NCI-H1092 treated with DMSO at 0.1 percent for 48 hours (cell line): Measurements from ENCODE around the gene NPDC1.

Experiments
- DNase-seq: peaks from one replicate; lab custom pipeline; 2025; lab: John Stamatoyannopoulos, UW

The NPDC1 gene

DNA sequence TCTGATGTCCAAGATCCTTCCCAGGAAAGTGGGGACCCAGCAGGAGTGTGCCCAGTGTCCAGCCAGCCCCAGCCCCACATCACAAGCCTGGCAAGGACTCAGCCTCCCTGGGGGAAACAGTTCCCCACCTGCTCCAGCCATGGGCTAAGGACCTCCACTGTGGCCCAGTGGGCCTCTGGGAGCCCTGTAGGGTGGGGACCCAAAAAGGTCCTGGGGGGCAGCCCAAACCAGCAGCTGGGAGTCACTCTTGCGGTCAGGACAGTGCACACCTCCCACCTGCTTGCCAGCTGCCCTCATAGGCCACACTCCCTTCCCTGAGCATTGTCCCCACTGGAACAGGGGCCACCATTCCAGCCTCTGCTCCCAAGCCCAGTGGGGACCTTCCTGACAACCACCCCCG, 19.6 kb downstream of the NPDC1 start:
- no peak for DNase-seq

DNA sequence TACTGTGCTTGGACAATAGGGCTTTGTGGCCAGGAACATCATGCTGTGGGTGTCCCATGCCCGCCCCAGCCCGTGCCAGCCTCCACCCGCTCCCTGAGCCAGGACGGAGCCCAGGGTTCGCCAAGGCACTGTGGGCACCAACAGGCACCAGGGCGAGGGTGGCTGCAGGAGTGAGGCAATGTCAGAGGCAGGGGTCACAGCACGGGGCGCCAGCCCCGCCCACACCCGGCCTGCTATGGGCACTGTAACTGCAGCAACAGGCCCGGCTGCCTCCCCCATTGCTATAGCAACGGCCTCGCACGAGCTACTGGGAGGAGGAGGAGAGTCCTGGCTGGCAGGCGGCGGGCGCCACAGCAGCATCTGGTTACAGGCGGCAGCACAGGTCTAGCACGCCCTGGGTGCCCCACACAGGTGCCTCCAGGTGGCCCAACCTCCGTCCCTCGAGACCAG, 20.4 kb downstream of the NPDC1 start:
- peak; percentile 21 for DNase-seq

DNA sequence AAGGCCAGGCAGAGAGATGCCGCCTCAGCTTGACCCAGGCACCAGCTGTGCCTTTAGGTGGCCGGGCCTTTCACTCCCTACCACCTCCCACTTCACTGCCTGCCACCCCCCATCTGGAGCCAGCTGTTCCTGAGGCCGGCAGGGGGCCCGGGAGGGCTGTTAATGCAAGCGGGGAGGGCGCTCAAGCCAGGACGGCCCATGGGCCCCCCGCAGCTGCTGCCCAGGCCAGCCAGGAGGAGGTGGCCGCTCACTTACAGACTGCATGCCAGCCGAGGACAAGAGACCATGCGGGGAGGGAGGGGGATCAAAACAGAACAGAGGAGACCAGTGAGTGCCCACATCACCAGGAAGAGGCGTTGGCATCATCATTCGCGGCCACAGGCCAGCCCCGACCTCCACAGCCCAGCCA, 22.4 kb downstream of the NPDC1 start:
- no peak for DNase-seq

GRCh38 chr9:137023157-137023556, 22.8 kb downstream of the NPDC1 start:
- DNase-seq = no peak

DNA sequence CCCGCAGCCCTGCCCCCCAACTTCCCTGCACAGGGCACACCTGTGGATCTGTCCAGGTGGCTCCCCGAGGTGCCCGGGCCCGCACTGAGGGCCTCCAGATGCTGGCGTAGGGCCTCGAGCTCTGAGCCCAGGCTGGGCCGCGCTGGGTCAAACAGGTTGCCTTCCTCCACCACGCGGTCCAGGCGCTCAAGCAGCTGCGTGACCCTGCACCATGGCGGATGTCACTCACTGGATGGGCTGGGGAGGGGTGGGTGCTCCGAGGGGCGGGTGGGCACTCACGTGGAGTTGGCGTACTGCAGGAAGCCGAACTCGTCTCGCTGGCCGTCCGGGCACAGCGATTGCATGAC, 23.3 kb downstream of the NPDC1 start:
- no peak for DNase-seq

DNA sequence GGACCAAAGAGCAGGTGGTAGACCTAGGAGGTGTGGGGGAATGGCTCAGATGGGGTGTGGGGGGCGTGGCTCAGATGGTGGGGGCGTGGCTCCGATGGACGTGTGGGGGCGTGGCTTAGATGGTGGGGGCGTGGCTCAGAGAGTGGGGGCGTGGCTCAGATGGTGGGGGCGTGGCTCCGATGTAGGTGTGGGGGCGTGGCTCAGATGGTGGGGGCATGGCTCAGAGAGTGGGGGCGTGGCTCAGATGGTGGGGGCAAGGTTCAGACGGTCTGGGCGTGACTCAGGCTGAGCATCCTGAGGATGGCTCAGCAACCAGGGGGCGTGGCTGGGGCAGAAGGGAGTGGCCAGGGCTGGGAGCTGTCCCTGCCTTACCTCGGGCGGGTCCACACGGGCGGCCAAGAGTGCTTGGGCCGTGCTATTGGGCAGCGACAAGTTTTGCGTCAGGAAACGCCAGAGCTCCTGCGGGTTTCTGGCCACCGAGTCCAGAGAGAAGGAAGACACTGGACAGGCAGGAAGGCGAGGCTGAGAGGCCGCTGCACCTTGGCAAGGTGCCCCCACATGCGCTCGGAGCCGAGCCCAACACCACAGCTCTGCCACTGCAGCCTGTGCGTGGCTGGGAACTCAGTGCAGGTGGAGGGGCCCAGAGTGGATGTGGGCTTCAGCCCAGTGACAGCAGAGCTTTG, 23.9 kb downstream of the NPDC1 start:
- DNase-seq = no peak

- no peak for DNase-seq
Measured at GRCh38 chr9:137021568-137021978, 24.4 kb downstream of the NPDC1 start.

- DNase-seq = no peak
Measured at GRCh38 chr9:137020771-137021567, 25.0 kb downstream of the NPDC1 start.

DNA sequence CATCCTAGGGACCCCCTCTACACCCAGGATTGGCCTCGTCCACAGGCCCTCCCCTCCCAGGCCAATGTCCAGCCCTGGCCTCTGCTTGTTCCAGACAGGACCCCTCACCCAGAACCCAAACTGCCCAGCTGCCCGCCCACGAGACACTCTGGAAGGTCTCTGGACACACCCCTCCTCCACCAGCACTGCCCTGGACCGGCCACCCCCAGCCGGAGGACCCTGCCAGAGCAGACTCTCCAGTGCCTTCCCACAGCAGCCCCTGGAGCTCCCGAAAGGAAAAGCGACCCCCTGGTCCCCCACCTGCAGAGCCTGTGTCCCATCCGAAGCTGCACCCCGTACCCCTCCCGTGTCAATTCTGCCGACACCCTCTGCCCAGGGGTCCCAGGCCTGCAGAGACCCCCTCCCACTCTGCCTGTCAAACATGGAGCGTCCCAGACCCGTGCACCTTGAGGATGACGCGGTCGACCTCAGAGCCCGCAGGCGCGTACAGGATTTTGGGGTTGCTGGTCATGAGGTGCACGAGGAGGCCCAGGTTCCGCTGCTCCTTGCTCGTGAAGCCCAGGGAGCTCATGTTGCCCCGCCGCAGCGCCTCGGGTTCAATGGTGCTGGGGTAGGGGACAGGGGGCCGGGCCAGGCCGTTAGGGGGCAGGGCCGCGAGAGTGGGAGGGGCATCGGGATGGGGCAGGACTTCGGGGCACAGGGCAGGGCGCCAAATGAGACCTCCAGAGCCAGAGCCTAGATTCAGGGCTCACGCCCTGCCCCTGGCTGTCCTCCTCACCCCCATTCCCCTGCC, 25.9 kb downstream of the NPDC1 start:
- no peak for DNase-seq

DNA sequence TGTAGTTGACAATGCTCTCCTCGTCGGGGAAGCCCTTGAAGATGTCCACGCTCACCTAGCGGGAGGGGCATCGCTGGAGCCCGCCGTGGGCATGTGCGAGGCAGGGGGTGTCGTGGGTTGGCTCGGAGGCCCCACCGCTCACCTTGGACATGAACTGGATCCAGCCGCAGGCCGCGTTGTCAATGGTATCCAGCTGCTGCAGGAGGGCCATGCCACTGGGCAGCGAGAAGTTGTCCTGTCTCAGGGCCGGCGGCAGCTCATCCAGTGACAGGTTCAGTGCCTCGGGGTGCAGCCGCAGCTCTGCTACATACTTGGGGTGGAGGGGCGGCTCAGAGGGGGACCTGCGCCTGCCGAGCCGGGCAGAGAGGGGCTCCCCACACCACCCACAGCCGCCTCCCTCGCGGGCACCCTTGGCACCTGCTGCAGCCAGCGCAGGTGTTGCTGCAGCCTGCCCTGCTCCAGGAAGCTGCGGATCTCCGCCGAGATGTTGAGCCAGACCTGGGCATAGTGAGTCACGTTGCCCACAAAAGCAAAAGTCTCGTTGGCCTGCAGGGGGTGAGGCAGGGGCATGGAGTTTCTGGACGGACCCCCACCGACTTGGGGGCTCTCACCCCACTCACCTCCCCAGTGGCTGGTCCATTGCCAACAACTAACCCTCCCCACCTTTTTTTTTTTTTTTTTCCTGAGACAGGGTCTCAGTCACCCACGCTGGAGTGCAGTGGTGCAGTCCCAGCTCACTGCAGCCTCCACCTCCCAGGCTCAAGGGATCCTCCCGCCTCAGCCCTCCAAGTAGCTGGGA, 27.0 kb downstream of the NPDC1 start:
- no peak for DNase-seq

GRCh38 chr9:137017791-137018497, 28.0 kb downstream of the NPDC1 start:
- no peak for DNase-seq

- no peak for DNase-seq
Measured at GRCh38 chr9:137017071-137017470, 28.9 kb downstream of the NPDC1 start.

- no peak for DNase-seq
Measured at GRCh38 chr9:137016436-137016835, 29.5 kb downstream of the NPDC1 start.

GRCh38 chr9:137015976-137016375, 30.0 kb downstream of the NPDC1 start:
- DNase-seq = no peak

- no peak for DNase-seq
Measured at GRCh38 chr9:137015540-137015930, 30.4 kb downstream of the NPDC1 start.

DNA sequence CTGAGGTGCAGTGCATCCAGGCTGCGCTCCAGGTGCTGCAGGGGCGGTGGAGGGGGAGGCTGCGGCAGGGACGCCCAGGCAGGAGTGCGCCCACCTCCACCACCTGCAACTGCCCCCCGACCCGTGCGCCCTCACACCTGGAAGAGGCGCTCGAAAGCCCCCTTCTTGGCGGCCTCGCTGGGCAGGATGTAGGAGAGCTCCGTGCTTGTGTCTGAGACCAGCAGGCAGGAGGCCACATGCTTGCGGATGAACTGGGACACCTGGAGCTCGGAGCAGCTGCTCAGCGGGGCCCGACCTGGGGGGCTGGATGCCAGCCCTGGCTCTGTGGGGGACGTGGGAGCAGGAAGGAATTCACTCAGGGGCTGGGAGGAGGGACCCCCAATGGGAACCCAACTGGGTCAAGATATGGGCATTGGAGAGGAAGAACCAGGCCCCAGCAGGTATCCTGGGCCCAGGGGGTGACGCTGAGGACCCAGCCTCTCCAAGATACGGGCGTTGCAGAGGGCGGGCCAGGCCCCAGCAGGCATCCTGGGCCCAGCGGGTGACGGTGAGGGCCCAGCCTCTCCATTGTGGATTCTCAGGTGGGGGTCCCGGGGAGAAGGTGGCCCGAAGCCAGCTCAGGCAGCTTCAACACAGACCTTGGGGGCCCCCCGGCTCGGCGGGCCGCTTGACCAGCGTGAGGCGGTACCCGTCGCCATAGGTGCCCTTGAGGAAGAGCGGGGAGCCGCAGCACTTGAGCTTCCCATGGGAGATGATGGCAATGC, 31.0 kb downstream of the NPDC1 start:
- DNase-seq = no peak

GRCh38 chr9:137014166-137014565, 31.8 kb downstream of the NPDC1 start:
- no peak for DNase-seq

DNA sequence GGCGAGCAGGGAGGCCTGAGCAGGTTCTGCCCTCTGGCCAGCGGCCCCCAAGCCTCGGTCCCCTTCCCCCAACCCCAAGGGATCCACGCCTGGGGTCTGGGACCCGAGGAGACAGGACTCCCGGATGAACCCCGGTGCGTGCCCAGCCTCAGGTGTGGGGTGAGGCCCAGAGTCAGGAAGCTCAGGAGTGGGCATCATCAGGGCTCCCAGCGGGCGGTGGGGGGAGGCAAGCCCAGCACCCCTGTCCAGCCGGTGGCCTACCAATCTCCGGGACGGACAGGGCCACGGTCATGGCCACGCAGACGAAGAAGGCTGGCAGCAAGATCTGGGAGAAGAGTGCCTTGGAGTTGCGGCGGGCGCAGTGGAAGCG, 32.4 kb downstream of the NPDC1 start:
- no peak for DNase-seq

- no peak for DNase-seq
Measured at GRCh38 chr9:137012694-137013570, 33.0 kb downstream of the NPDC1 start.
